Embryonic facial prominence (tissue), 1 donor: ENCODE results near the gene CLCN6.

ENCODE experiments used
- DNase-seq: peaks from one replicate; pipeline ENCODE4 v3.0.0-alpha.2; 2016; ENCODE audit errors: extremely low spot score

CLCN6 gene

DNA sequence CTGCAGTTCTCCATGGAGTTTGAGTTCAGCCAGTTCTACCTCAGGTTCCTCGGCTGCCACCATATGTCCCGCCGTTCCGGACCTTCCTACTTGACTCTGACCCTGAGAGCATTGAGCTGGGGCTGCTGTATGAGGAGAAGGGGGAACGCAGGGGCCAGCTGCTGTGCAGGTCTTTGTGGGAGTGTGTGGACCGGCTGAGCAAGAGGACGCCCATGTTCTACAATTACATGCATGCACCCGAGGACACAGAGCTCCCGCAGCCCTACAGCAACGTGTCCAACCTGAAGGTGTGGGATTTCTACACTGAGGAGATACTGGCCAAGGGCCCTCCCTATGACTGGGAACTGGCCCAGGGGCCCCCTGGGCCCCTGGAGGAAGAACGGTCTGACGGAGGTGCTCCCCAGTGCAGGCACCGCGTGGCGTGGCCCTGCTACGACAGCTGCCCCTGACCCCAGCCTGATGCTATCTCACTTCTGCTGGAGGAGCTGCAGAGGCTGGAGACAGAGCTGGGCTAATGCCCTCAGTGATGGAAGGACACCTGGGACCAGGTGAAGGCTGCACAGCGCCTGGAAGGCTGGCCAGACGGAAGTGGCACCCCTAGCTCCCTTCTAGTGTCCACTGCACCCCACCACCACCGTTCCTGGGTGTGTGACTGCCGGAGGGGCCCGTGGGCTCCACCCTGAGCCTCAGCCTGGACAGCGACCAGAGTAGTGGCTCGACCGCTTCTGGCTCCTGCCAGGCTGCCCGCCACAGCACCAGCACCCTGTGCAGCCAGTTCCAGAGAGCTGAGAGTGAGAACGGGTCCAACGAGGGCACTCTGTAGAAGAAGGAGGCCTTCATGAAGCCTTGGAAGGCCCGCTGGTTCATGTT is 73.6 kb downstream of the CLCN6 start:
- no peak for DNase-seq

DNA sequence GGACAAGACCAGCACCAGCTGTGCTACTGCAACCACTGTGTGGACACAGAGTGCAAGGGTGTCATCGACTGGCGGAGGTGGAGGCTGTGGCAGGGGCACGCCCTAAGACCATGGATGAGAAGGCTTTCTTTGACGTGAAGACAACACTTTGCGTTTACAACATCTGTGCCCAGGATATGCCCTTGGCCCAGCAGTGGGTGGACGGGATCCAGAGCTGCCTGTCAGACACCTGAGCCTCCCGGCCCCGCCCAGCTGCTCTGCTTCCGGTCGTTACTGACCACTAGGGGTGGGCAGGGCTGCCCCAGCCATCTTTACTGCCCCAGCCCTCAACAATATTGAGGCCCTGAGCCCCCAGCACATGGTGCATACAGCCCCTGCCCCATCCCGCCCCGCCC is 74.2 kb downstream of the CLCN6 start:
- DNase-seq: no peak

DNA sequence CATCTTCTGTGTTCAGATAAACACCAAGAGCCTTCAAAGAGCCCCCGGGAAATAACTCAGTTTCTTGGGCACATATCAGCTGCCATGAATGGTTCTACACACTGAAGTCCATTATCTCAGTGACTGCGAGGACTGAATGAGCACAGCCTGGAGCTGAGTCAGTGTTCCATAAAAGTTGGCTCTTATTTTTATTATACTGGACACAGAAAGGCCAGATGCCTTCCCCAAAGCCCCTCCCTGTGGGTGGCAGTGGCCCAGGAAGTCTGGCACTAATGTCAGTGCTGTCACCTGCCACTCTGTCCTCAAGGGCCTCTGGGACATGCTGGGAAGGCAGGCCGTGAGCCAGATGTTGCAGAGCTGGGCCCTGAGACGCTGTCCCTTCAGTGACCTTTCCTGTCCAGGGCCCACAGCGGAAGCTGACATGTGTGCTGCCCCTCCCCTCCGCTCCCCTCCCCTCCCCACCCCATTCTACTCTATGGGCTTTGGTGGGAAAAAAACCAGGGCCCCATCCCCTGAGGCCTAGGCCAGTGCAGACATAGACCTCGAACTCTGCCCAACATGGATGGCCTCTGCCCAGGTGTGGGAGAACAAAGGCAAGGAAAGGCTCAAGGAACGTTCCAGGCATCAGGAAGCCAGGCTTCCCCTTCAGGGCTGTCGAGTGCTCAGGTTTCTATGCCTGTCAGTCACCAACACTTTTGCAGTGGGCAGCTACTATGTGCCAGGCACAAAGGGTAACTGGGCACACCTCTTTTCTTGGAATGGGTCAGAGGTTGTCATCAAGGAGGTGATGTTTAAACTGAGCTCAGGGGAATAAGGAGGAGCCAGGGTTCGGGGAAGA is 75.1 kb downstream of the CLCN6 start:
- DNase-seq: no peak

DNA sequence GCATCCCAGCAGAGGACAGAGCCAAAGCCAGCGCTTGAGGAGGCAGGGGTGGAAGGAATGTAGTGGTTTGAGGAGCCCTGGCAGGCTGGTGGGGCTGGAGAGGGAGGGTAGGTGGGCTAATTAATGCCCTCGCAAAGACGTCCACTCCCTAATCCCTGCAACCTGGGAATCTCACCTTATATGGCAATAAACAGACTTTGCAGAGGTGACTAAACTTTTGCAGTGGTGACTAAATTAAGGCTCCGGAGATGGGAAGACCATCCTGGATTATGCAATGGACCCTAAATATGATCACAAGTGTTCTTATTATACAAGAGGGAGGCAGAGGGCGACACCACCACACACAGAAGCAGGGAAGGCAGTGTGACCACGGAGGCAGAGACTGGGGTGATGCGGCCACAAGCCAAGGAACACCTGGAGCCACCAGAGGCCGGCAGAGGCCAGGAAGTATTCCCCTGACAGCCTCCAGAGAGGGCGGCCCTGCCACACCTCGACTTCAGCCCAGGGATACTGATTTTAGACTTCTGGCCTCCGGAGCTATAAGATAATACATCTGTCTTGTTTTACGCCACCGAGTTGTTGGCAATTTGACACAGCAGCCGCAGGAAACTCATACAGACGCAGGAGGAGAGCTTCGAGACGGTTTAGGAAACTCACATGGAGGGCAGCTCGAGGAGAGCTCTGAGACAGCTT is 75.9 kb downstream of the CLCN6 start:
- no peak for DNase-seq

DNA sequence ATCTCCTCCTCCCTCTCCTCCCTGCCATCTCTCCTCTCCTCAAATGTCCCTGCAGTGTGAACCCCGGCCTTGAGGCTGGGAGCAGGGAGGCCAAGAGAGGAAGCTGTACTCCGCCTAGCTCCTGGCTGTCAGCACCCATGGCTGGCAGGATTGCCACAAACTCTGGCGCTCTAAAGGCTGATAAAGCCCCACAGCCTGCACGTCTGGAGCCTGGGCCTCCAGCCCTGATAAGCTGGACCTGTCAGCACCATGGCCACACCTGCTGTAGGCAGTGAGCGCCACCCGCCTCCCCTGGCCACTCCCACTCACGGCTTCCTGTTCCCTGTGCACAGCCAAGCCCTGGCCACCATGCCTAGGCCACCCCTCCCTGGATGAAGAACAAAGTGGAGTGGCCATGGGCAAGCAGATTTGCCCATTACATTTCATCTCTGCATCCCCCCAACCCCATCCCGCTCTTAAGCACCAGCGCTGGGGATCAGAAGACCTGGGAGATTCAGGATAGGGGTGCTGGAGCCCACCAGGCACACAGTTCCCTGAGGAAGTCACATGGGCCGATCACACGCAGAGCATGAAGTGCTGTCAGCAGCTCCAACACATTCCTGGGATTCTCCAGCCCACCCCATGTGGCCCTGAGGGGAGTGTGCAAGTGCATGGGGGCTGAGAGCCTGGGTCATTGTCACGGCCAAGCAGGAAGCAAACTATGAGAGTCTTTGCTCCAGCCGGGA is 77.0 kb downstream of the CLCN6 start:
- no peak for DNase-seq

DNA sequence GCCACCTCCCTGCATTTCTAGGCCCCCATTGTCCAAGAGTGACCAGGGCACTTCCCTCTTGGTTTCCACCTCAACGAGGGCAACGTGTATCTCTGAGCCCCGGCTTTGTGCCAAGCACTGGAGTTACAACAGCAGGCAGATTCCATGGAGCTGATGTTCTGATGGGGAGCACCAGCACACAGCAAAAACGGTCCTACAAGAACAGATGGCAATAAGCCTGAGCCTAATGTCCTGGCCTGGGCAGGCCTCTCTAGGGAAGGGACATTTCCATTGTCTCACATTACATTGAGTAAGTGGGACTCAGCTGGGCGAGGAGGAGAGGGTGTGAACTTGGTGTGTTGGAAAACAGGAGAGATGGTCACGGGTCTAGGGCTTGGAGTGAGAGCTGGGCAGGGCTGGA is 79.9 kb downstream of the CLCN6 start:
- DNase-seq: no peak

DNA sequence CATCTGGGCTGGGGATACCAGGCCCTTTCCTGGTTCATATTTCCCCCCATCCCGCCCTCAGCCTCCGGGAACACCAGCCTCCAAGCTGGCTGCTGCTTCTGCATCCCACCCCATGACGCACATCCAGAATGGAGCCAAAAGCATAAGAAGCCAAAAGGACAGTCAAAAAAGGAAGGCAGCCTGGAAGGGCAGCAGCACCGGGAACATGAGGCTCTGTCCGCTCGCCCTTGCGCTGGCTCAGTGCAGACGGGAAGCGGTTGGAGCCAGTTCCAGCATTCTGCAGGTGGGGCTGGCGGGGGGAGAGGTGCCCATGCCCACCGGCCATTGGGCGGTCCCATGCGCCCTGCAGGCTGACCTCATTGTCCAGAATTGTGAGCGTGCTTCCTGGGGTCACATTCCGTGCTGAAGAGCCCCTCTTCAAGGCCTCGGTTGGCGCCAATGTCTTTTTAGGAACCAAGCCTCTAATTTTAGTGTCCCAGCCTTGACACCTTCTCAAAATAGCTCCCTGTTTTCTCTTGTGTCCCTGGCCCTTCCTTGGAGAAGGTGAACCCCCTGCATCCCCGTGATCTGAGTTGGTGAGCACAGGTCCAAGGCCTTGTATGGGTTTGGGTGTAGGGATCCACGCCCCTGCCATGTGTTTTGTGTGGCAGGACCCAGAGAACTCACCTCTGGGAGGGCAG is 81.1 kb downstream of the CLCN6 start:
- DNase-seq: no peak

DNA sequence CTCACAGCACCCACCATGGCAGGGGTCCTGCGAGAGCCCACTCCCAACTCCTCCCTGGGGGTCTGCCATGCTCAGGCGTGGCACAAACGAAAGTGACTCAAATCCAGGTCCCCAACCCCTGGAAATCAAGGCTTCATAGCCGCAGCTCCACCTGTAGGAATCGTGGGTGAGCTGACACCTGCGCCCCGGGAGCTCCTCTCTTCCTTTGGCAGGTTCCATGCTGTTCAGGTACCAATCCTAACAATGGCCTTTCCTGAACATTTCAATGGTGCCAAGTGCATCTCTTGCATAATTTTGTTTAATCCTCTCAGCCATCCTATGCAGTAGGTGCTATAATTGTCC is 81.6 kb downstream of the CLCN6 start:
- DNase-seq: no peak

DNA sequence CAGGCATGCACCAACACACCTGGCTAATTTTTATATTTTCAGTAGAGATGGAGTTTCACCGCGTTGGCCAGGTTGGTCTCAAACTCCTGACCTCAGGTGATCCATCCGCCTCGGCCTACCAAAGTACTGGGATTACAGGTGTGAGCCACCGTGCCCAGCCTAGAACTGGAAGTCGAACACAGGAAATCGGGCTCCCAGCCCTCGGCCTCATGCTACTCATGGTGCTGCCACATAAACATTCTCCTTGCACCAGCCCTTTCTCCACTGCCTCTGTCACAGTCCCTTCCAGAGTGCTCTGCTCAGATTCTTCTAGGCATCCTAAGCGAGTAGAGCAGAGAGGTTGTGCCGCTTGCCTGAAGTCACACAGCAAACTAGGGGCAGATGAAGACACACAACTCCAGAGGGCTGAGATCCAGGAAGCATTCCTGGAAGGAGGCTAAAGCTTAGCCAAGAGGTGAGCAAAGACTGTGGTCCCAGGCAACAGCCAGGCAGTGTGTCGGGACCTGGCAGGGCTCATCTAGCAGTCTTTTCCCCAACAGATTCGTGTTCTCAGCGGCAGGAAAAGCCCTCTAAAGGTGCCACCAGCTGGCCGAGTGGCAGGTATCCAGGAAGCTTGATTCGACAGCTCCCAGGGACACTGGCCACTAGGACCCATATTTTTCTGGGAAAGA is 82.3 kb downstream of the CLCN6 start:
- no peak for DNase-seq

DNA sequence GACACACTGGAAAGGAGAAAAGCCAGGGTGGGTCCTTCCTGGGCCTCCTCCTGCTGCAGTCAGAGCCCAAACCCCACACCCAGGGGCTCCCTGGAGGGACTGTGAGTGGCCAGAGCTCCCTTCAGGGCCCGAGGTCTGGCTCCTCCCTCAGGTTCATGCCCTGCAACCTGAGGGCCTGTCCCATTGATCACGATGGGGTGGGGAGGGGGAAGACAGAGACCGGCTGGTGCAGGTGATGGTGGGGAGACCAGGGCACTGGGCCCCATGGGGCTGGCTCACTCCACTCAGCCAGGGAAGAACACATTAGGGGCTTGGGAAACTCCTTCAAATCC is 82.9 kb downstream of the CLCN6 start:
- DNase-seq: no peak

DNA sequence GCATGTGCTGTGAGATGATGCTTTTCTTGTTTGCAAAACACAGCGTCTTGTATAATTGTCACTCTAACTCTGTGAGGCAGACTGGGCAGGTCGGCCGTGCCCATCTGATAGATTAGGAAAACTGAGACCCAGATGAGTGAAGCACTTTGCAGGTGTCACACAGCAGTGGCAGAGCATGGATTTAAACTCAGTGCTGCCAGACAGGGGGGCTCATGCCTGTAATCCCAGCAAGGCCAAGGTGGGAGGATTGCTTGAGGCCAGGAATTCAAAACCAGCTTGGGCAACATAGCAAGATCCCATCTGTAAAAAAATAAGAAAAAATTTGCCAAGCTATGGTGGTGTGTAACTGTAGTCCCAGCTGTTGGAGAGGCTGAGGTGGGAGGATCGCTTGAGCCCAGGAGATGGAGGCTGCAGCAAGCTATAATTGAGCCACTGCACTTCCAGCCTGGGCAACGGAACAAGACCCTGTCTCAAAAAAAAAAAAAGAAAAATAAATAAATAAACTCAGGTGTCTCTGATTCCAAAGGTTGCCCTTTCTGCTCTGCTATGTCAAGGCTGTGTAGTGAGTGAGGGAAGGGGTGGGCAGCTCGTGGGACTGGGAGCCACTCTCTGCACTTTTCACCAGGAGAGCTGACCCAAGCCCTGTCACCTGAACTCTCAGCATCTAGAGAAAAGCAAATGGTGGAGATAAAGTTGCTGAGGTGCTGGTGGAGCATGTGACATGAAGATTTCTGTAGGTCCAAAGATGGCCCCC is 85.6 kb downstream of the CLCN6 start:
- no peak for DNase-seq
